HG02870 (cell line): ENCODE results near the gene GID8.

Experiments used
- ATAC-seq: cut with Tn5 transposase; IDR thresholded peaks from one replicate; pipeline ENCODE4 v1.9.1; 2021; ENCODE audit warnings: mild to moderate bottlenecking, moderate library complexity; ENCODE audit not compliant: unreplicated experiment

Gene GID8

GRCh38 chr20:62982124-62983075 is 44.5 kb downstream of the GID8 start:
- ATAC-seq: no peak

GRCh38 chr20:62983210-62983609 is 45.3 kb downstream of the GID8 start:
- ATAC-seq: no peak

GRCh38 chr20:62984666-62985443 is 46.9 kb downstream of the GID8 start:
- no peak for ATAC-seq

GRCh38 chr20:62985444-62985778 is 47.5 kb downstream of the GID8 start:
- ATAC-seq: no peak

- ATAC-seq: no peak
Measured at GRCh38 chr20:62986257-62986800, 48.4 kb downstream of the GID8 start.

- no peak for ATAC-seq
Measured at GRCh38 chr20:62987114-62987513, 49.2 kb downstream of the GID8 start.

GRCh38 chr20:62989201-62989601 is 51.3 kb downstream of the GID8 start:
- ATAC-seq: no peak

GRCh38 chr20:62990306-62990825 is 52.4 kb downstream of the GID8 start:
- no peak for ATAC-seq

- no peak for ATAC-seq
Measured at GRCh38 chr20:62991196-62991807, 53.4 kb downstream of the GID8 start.

GRCh38 chr20:62991863-62992262 is 53.9 kb downstream of the GID8 start:
- ATAC-seq: no peak

GRCh38 chr20:62993856-62994494 is 56.0 kb downstream of the GID8 start:
- no peak for ATAC-seq

GRCh38 chr20:62994869-62995281 is 56.9 kb downstream of the GID8 start:
- no peak for ATAC-seq

- ATAC-seq: no peak
Measured at GRCh38 chr20:62995481-62995880, 57.5 kb downstream of the GID8 start.

- no peak for ATAC-seq
Measured at GRCh38 chr20:62995898-62996595, 58.1 kb downstream of the GID8 start.

- ATAC-seq: no peak
Measured at GRCh38 chr20:62996596-62996982, 58.6 kb downstream of the GID8 start.

- no peak for ATAC-seq
Measured at GRCh38 chr20:62997417-62998035, 59.6 kb downstream of the GID8 start.
